ENCODE measurements around the gene CCDC82.
A peak's percentile ranks its signal among the peaks of the same experiment; 100 is the strongest.

The CCDC82 gene

GRCh38 chr11:96317571-96317970, 72.1 kb downstream of the CCDC82 start:
- TF ChIP-seq CTCF (IDR thresholded peaks at IDR 0.05; ENCODE audit: low read depth, low read length), result no peak
- DNase-seq (ENCODE audit: low read depth in 2 of 2), result no peak
- H3K4me3 ChIP-seq (replicated peaks in 1 of 2; ENCODE audit: low read depth in 2 of 2, low read length in 2 of 2), result no peak overlapping the region

GRCh38 chr11:96316869-96317268, 72.8 kb downstream of the CCDC82 start:
- no peak for TF ChIP-seq CTCF (IDR thresholded peaks at IDR 0.05; ENCODE audit: low read depth, low read length)
- H3K4me3 ChIP-seq (replicated peaks in 1 of 2; ENCODE audit: low read depth in 2 of 2, low read length in 2 of 2), result no peak overlapping the region
- DNase-seq (ENCODE audit: low read depth in 2 of 2), result no peak

- no peak overlapping the region for H3K4me3 ChIP-seq (replicated peaks in 1 of 2; ENCODE audit: low read depth in 2 of 2, low read length in 2 of 2)
- TF ChIP-seq CTCF (IDR thresholded peaks at IDR 0.05; ENCODE audit: low read depth, low read length), result no peak
- no peak for DNase-seq (ENCODE audit: low read depth in 2 of 2)
Observed at GRCh38 chr11:96315476-96315875, 74.2 kb downstream of the CCDC82 start.

- DNase-seq (ENCODE audit: low read depth in 2 of 2), result peak; percentile 69 to 85
- no peak overlapping the region for H3K4me3 ChIP-seq (replicated peaks in 1 of 2; ENCODE audit: low read depth in 2 of 2, low read length in 2 of 2)
- TF ChIP-seq CTCF (IDR thresholded peaks at IDR 0.05; ENCODE audit: low read depth, low read length), result no peak
Observed at GRCh38 chr11:96314326-96315020, 75.2 kb downstream of the CCDC82 start.

GRCh38 chr11:96313163-96313562, 76.5 kb downstream of the CCDC82 start:
- no peak overlapping the region for H3K4me3 ChIP-seq (replicated peaks in 1 of 2; ENCODE audit: low read depth in 2 of 2, low read length in 2 of 2)
- DNase-seq (ENCODE audit: low read depth in 2 of 2), result no peak
- TF ChIP-seq CTCF (IDR thresholded peaks at IDR 0.05; ENCODE audit: low read depth, low read length), result no peak

- no peak for TF ChIP-seq CTCF (IDR thresholded peaks at IDR 0.05; ENCODE audit: low read depth, low read length)
- no peak overlapping the region for H3K4me3 ChIP-seq (replicated peaks in 1 of 2; ENCODE audit: low read depth in 2 of 2, low read length in 2 of 2)
- peak; percentile 75 to 85 for DNase-seq (ENCODE audit: low read depth in 2 of 2)
Observed at GRCh38 chr11:96311120-96311568, 78.6 kb downstream of the CCDC82 start.

- no peak overlapping the region for H3K4me3 ChIP-seq (replicated peaks in 1 of 2; ENCODE audit: low read depth in 2 of 2, low read length in 2 of 2)
- DNase-seq (ENCODE audit: low read depth in 2 of 2), result no peak
- no peak for TF ChIP-seq CTCF (IDR thresholded peaks at IDR 0.05; ENCODE audit: low read depth, low read length)
Observed at GRCh38 chr11:96310236-96310635, 79.5 kb downstream of the CCDC82 start.
